ENCODE data around the gene MIS12. TPM values are rescaled to one million over a fixed set of nuclear protein-coding genes. Genes with fewer than 3 reads are reported as not detected.

The MIS12 gene
- total and polyA plus RNA-seq, 2 of the 13 experiments (the other 11 are each of a cell fraction or from before 2014, with no cell fraction given), result 13.4 to 28.0 TPM

GRCh38 chr17:5439446-5439764 lies 47.0 kb upstream of the MIS12 start:
- Histone ChIP-seq H3K4me1 (ENCODE audit: insufficient read depth, low read length) (peaks cover 29% of the 10 kb centered on the region), H3K36me3 (replicated peaks in 1 of 2; ENCODE audit: control insufficient read depth in 1 of 2, insufficient read depth in 2 of 2, low read length in 2 of 2) (peaks cover 18 to 39% of the 10 kb centered on the region in 2 experiments), H3K27ac (ENCODE audit: extremely low read length, insufficient read depth, low read length) (peak overlapping the region; percentile 84), H4K20me1 (ENCODE audit: insufficient read depth, low read length) (0 out of 2 replicates have a peak, but pooled peaks cover 3% of the 10 kb centered on the region), H3K79me2 (ENCODE audit: insufficient read depth, low read length) (peaks cover 40% of the 10 kb centered on the region), H3K9ac (ENCODE audit: insufficient read depth, low read depth, low read length) (peak overlapping the region; percentile 94), H3K27me3 (ENCODE audit: control insufficient read depth in 1 of 2, insufficient read depth in 2 of 2, low read length in 2 of 2) (no peaks in the 10 kb centered on the region; a peak in 1 of 5 replicates), H3K9me3 (ENCODE audit: low read length) (no peaks in the 10 kb centered on the region), H2AFZ (ENCODE audit: low read length) (peak overlapping the region; percentile 84), H3K4me3 (replicated peaks in 1 of 3; ENCODE audit: insufficient read depth in 1 of 3, low read depth in 2 of 3, low read length in 3 of 3) (peak overlapping the region; percentile 5 to 84 (median 34); a peak in 4 of 6 replicates), H3K4me2 (ENCODE audit: low read depth, low read length) (peak overlapping the region; percentile 70)
- intact Hi-C loops (cut with micrococcal nuclease; ENCODE audit: unreplicated experiment) (loop anchor here (2.0 kb wide), 1 partner anchor 25 kb away; no protein-coding TSS in a partner anchor), in situ Hi-C loops (cut with HindIII; ENCODE audit: extremely low pct_ligation_motif_present, low pct_unique_long_range_greater_than_20kb) (no loop called here)
- CTCF ChIA-PET (ENCODE audit: low intra/inter-chr PET ratio, low total read pairs), result interaction anchor here (1.2 to 1.8 kb wide), 3 partner anchors 25 to 190 kb away, joined by 3 to 8 read pairs (median 8); no protein-coding TSS in a partner anchor
- TF ChIP-seq NFE2L2 (IDR thresholded peaks at IDR 0.05; ENCODE audit: low read length), result no peak
- TF ChIP-seq LCORL (IDR thresholded peaks at IDR 0.05), result no peak
- no peak for TF ChIP-seq LCORL (CRISPR knock-in tag; IDR thresholded peaks at IDR 0.05)
- no peak for TF ChIP-seq JUNB (CRISPR knock-in tag; IDR thresholded peaks at IDR 0.05; ENCODE audit: borderline replicate concordance)
- TF ChIP-seq ZSCAN12 (CRISPR knock-in tag; IDR thresholded peaks at IDR 0.05), result no peak
- TF ChIP-seq, protein P1, sequence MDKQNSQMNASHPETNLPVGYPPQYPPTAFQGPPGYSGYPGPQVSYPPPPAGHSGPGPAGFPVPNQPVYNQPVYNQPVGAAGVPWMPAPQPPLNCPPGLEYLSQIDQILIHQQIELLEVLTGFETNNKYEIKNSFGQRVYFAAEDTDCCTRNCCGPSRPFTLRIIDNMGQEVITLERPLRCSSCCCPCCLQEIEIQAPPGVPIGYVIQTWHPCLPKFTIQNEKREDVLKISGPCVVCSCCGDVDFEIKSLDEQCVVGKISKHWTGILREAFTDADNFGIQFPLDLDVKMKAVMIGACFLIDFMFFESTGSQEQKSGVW (CRISPR knock-in tag; IDR thresholded peaks at IDR 0.05; ENCODE audit: borderline replicate concordance), result no peak
- no peak for TF ChIP-seq CEBPB (IDR thresholded peaks at IDR 0.05; ENCODE audit: borderline replicate concordance, low read depth, low read length)
- TF ChIP-seq ZNF33B (CRISPR knock-in tag; IDR thresholded peaks at IDR 0.05), result no peak
- TF ChIP-seq IRF2 (CRISPR knock-in tag; IDR thresholded peaks at IDR 0.05), result no peak
- no peak for TF ChIP-seq HOXA3 (CRISPR knock-in tag; IDR thresholded peaks at IDR 0.05)
- TF ChIP-seq RFX5 (IDR thresholded peaks at IDR 0.05; ENCODE audit: low read depth, low read length), result no peak
- peak; percentile 12; the same call in 2 of the 3 replicates for ATAC-seq
- WGBS (ENCODE audit: low lambda C conversion rate), result 55% methylated on average over 1 of the region's 1 CpG
- BruUV-seq (replicated peaks), result no TSS peak
- no peak for FAIRE-seq
- no peak for DNase-seq (ENCODE audit: low spot score)
- POLR2A ChIA-PET, result interaction anchor here (0.9 to 1.7 kb wide), 10 partner anchors 10 to 61 kb away, joined by 3 to 21 read pairs (median 5); partner anchors contain the start of genes DHX33, NUP88 and RPAIN

All from HepG2 (cell line).